DOHH2 (cell line): ENCODE results near the gene MRPL1.

Experiments used
- H3F3A ChIP-seq: fragments of 200-600 bp; sonication (generic), shearing (Covaris generic); 2 replicates; pipeline ENCODE4 v1.6.0; 2016; ENCODE audit warnings: antibody characterized with exemption, mild to moderate bottlenecking; ENCODE audit not compliant: control insufficient read depth, insufficient read depth
- H3K27ac ChIP-seq: fragments of 200-600 bp; sonication (generic); 2 replicates; pipeline ENCODE4 v1.5.1; 2014; ENCODE audit warnings: low read depth, mild to moderate bottlenecking, low read length, moderate library complexity
- H3K27me3 ChIP-seq: fragments of 200-600 bp; sonication (generic); 2 replicates; pipeline ENCODE4 v1.6.1; 2014; ENCODE audit warnings: mild to moderate bottlenecking, low read length, mixed read lengths; ENCODE audit not compliant: control insufficient read depth
- H3K36me3 ChIP-seq: fragments of 200-600 bp; sonication (generic); 2 replicates; pipeline ENCODE4 v1.6.1; 2014; ENCODE audit warnings: mild to moderate bottlenecking, low read length, moderate library complexity, mixed read lengths; ENCODE audit not compliant: control insufficient read depth
- H3K4me1 ChIP-seq: fragments of 200-600 bp; sonication (generic); 2 replicates; pipeline ENCODE4 v1.6.1; 2014; ENCODE audit warnings: mild to moderate bottlenecking, low read length, mixed read lengths; ENCODE audit not compliant: control insufficient read depth
- H3K4me2 ChIP-seq: fragments of 200-600 bp; sonication (generic); 2 replicates; pipeline ENCODE4 v1.6.0; 2014; ENCODE audit warnings: mild to moderate bottlenecking, low read length, moderate library complexity
- H3K4me3 ChIP-seq: fragments of 200-600 bp; sonication (generic); 2 replicates; pipeline ENCODE4 v1.5.1; 2014; ENCODE audit warnings: mild to moderate bottlenecking, low read length, mixed read lengths
- H3K79me2 ChIP-seq: fragments of 200-600 bp; sonication (generic); 2 replicates; pipeline ENCODE4 v1.6.1; 2014; ENCODE audit warnings: mild to moderate bottlenecking, low read length, mixed read lengths; ENCODE audit not compliant: control insufficient read depth
- H3K9me2 ChIP-seq: fragments of 200-600 bp; sonication (generic); replicated peaks from 2 replicates; pipeline ENCODE4 v1.6.1; 2014; ENCODE audit warnings: mild to moderate bottlenecking, low read length, mixed read lengths; ENCODE audit not compliant: control insufficient read depth
- H3K9me3 ChIP-seq: fragments of 200-600 bp; sonication (generic); 2 replicates; pipeline ENCODE4 v1.6.1; 2014; ENCODE audit warnings: antibody characterized with exemption, low read length, mixed read lengths; ENCODE audit not compliant: control insufficient read depth, insufficient read depth
- H4K20me1 ChIP-seq: fragments of 200-600 bp; sonication (generic); 2 replicates; pipeline ENCODE4 v1.6.0; 2014; ENCODE audit warnings: low read depth, mild to moderate bottlenecking, antibody characterized with exemption, low read length, moderate library complexity; ENCODE audit not compliant: control insufficient read depth, insufficient read depth
- CTCF ChIP-seq: fragments of 200-600 bp; sonication (generic); IDR thresholded peaks from one replicate; pipeline ENCODE4 v1.5.1; 2014; ENCODE audit warnings: antibody characterized with exemption, mild to moderate bottlenecking, low read depth, low read length; ENCODE audit not compliant: poor library complexity, severe bottlenecking
- EZH2phosphoT487 ChIP-seq: fragments of 200-600 bp; sonication (generic); IDR thresholded peaks from 2 replicates; pipeline ENCODE4 v1.6.1; 2017; ENCODE audit warnings: borderline replicate concordance, mild to moderate bottlenecking, antibody characterized with exemption, low read length, moderate library complexity, mixed read lengths

MRPL1 gene

GRCh38 chr4:77849278-77849965, 13.2 kb upstream of the MRPL1 start:
- Histone ChIP-seq H3K9me2 (no peaks in the 10 kb centered on the region), H3K27ac (no peak overlapping the region), H4K20me1 (no peaks in the 10 kb centered on the region), H3K9me3 (no peaks in the 10 kb centered on the region), H3K4me3 (no peak overlapping the region), H3K79me2 (no peaks in the 10 kb centered on the region), H3K36me3 (no peaks in the 10 kb centered on the region), H3F3A (no peaks in the 10 kb centered on the region), H3K27me3 (no peaks in the 10 kb centered on the region), H3K4me2 (no peak overlapping the region), H3K4me1 (peaks cover 8% of the 10 kb centered on the region)
- TF ChIP-seq CTCF: no peak
- no peak for TF ChIP-seq EZH2phosphoT487

- Histone ChIP-seq H3K4me2 (no peak overlapping the region), H3K27ac (no peak overlapping the region)
- TF ChIP-seq EZH2phosphoT487: no peak
- TF ChIP-seq CTCF: no peak
Measured at GRCh38 chr4:77852892-77853495, 9.6 kb upstream of the MRPL1 start.

GRCh38 chr4:77854431-77855111, 8.1 kb upstream of the MRPL1 start:
- Histone ChIP-seq H3K79me2 (no peaks in the 10 kb centered on the region), H3F3A (no peaks in the 10 kb centered on the region), H3K9me3 (no peaks in the 10 kb centered on the region), H3K36me3 (no peaks in the 10 kb centered on the region), H3K9me2 (no peaks in the 10 kb centered on the region), H3K4me3 (no peak overlapping the region), H3K27ac (no peak overlapping the region), H3K4me1 (peaks cover 19% of the 10 kb centered on the region), H3K4me2 (no peak overlapping the region), H4K20me1 (no peaks in the 10 kb centered on the region), H3K27me3 (no peaks in the 10 kb centered on the region)
- TF ChIP-seq CTCF: no peak
- TF ChIP-seq EZH2phosphoT487: no peak

More at GRCh38 chr4:77852892-77853495, 9.6 kb upstream of the MRPL1 start:
- H3F3A ChIP-seq: no peaks in the 10 kb centered on the region
- no peaks in the 10 kb centered on the region for H3K36me3 ChIP-seq
- peaks cover 19% of the 10 kb centered on the region for H3K4me1 ChIP-seq
- no peak overlapping the region for H3K4me3 ChIP-seq
- no peaks in the 10 kb centered on the region for H3K79me2 ChIP-seq
- H3K9me2 ChIP-seq: no peaks in the 10 kb centered on the region
- no peaks in the 10 kb centered on the region for H4K20me1 ChIP-seq
- no peaks in the 10 kb centered on the region for H3K9me3 ChIP-seq
- H3K27me3 ChIP-seq: no peaks in the 10 kb centered on the region
